ENCODE results near the gene GIMAP2. TPM values are rescaled to one million over a fixed set of nuclear protein-coding genes. Genes with fewer than 3 reads are reported as not detected.

Gene GIMAP2
- total RNA-seq, 1 donor from 2014 or later: not detected

DNA sequence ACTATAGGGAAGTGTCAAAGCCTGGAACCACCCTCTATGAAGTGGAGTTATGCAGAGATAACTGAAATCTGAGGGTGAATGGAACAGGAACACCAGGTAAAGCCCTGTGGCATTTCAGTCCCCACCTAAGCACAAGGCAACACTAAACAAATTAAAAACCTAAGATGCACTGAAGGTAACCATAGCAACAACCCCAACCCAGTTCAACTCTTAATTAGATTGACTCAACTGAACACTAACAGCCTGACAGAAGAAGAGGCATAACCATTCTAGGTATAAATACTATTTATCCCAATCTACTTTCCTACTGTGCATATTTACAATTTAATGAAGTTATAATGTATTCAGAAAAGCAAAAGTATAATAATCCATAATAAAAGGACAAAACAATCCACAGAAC, 42.5 kb downstream of the GIMAP2 start:
- Mint-ChIP-seq H3K36me3 (ENCODE audit: unreplicated experiment) (no peaks in the 10 kb centered on the region), H3K4me3 (ENCODE audit: unreplicated experiment) (no peak overlapping the region), H3K4me1 (ENCODE audit: low read depth, unreplicated experiment) (no peaks in the 10 kb centered on the region), H3K27ac (ENCODE audit: unreplicated experiment) (no peak overlapping the region), H3K9me3 (ENCODE audit: unreplicated experiment) (peaks cover 3% of the 10 kb centered on the region), H3K27me3 (ENCODE audit: unreplicated experiment) (peaks cover 5% of the 10 kb centered on the region)
- TF ChIP-seq, protein P1, sequence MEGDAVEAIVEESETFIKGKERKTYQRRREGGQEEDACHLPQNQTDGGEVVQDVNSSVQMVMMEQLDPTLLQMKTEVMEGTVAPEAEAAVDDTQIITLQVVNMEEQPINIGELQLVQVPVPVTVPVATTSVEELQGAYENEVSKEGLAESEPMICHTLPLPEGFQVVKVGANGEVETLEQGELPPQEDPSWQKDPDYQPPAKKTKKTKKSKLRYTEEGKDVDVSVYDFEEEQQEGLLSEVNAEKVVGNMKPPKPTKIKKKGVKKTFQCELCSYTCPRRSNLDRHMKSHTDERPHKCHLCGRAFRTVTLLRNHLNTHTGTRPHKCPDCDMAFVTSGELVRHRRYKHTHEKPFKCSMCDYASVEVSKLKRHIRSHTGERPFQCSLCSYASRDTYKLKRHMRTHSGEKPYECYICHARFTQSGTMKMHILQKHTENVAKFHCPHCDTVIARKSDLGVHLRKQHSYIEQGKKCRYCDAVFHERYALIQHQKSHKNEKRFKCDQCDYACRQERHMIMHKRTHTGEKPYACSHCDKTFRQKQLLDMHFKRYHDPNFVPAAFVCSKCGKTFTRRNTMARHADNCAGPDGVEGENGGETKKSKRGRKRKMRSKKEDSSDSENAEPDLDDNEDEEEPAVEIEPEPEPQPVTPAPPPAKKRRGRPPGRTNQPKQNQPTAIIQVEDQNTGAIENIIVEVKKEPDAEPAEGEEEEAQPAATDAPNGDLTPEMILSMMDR (IDR thresholded peaks at IDR 0.05; ENCODE audit: partially characterized antibody, unreplicated experiment): no peak
- DNase-seq: no peak

- peaks cover 5% of the 10 kb centered on the region for H3K27me3 Mint-ChIP-seq (ENCODE audit: unreplicated experiment)
- H3K4me1 Mint-ChIP-seq (ENCODE audit: low read depth, unreplicated experiment): no peaks in the 10 kb centered on the region
- no peak overlapping the region for H3K4me3 Mint-ChIP-seq (ENCODE audit: unreplicated experiment)
- TF ChIP-seq, protein P1 (IDR thresholded peaks at IDR 0.05; ENCODE audit: partially characterized antibody, unreplicated experiment): no peak
- DNase-seq: no peak
- no peak overlapping the region for H3K27ac Mint-ChIP-seq (ENCODE audit: unreplicated experiment)
- no peaks in the 10 kb centered on the region for H3K36me3 Mint-ChIP-seq (ENCODE audit: unreplicated experiment)
- H3K9me3 Mint-ChIP-seq (ENCODE audit: unreplicated experiment): peaks cover 3% of the 10 kb centered on the region
Observed at GRCh38 chr7:150728609-150729008, 43.1 kb downstream of the GIMAP2 start.

GRCh38 chr7:150731916-150732315, 46.4 kb downstream of the GIMAP2 start:
- peaks cover 8% of the 10 kb centered on the region for H3K27me3 Mint-ChIP-seq (ENCODE audit: unreplicated experiment)
- DNase-seq: no peak
- no peak overlapping the region for H3K27ac Mint-ChIP-seq (ENCODE audit: unreplicated experiment)
- no peaks in the 10 kb centered on the region for H3K4me1 Mint-ChIP-seq (ENCODE audit: low read depth, unreplicated experiment)
- H3K9me3 Mint-ChIP-seq (ENCODE audit: unreplicated experiment): no peaks in the 10 kb centered on the region
- no peak overlapping the region for H3K4me3 Mint-ChIP-seq (ENCODE audit: unreplicated experiment)
- TF ChIP-seq, protein P1 (IDR thresholded peaks at IDR 0.05; ENCODE audit: partially characterized antibody, unreplicated experiment): no peak
- H3K36me3 Mint-ChIP-seq (ENCODE audit: unreplicated experiment): no peaks in the 10 kb centered on the region

DNA sequence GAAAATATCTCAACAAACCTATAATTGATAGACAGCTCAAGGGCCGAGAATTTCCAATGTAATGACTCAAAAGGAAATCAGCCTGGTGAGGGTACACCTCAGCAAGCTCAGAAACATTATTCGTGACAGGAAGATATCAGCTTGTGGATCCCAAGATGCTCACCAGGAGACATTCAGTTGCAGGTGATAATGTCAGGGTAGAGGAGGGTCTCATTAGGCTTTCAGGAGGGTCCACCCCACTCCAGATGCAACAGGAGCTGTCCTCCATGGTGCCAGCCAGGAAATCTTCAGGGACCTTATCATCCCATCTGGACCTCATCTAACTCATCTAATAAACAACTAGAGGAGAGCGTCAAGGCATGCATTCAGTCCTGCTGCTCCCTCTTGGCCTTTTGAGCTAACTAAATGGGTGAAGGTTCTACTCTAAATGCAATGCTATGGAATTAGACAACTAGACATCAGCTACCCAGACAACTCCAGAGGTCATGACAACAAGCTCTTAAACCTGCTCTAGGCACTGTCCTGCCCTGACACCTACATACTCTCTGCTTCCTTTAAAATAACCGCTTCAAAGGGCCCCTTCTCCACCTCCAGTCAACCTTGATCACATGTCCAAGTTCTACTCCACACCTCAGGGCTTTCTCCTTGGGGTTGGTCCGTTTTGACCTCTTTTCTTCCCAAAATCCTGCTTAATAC, 47.4 kb downstream of the GIMAP2 start:
- TF ChIP-seq, protein P1 (IDR thresholded peaks at IDR 0.05; ENCODE audit: partially characterized antibody, unreplicated experiment): no peak
- no peak for DNase-seq
- H3K4me3 Mint-ChIP-seq (ENCODE audit: unreplicated experiment): no peak overlapping the region
- peaks cover 8% of the 10 kb centered on the region for H3K27me3 Mint-ChIP-seq (ENCODE audit: unreplicated experiment)
- no peaks in the 10 kb centered on the region for H3K36me3 Mint-ChIP-seq (ENCODE audit: unreplicated experiment)
- no peaks in the 10 kb centered on the region for H3K4me1 Mint-ChIP-seq (ENCODE audit: low read depth, unreplicated experiment)
- H3K27ac Mint-ChIP-seq (ENCODE audit: unreplicated experiment): no peak overlapping the region
- peaks cover 2% of the 10 kb centered on the region for H3K9me3 Mint-ChIP-seq (ENCODE audit: unreplicated experiment)

DNA sequence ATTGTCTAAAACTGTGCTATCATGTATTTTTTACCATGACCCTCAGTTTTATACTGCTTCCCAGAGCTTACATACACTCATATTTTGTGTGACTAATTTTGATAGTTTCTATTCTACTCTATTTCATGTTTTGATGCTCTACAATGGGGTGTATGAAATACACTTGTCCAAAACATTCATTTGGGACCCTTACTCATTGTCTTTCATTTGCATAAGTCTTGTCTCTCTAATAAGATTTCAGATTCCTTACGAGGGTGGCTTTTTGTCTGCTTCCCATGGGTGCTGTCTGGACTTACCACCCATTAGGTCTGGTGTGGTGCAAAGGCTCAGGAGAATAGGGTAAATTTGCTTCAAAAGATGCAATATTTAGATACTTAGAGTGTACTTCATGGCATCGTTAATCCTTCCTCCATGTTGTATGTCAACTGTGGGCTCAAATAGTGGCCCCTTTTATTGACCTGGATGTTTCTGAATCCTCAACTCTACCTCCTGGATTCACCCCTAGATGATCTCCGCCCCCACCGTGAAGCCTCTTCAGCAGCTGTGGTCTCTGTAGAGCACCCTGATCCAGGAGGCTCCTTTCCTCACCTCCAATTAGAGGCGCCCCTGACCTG, 48.1 kb downstream of the GIMAP2 start:
- Mint-ChIP-seq H3K4me3 (ENCODE audit: unreplicated experiment) (no peak overlapping the region), H3K36me3 (ENCODE audit: unreplicated experiment) (no peaks in the 10 kb centered on the region), H3K27ac (ENCODE audit: unreplicated experiment) (no peak overlapping the region), H3K27me3 (ENCODE audit: unreplicated experiment) (peaks cover 7% of the 10 kb centered on the region), H3K9me3 (ENCODE audit: unreplicated experiment) (peaks cover 2% of the 10 kb centered on the region), H3K4me1 (ENCODE audit: low read depth, unreplicated experiment) (no peaks in the 10 kb centered on the region)
- DNase-seq: no peak
- TF ChIP-seq, protein P1 (IDR thresholded peaks at IDR 0.05; ENCODE audit: partially characterized antibody, unreplicated experiment): no peak

Measured in glutamatergic neuron (in vitro differentiated cells).